Astrocyte of the spinal cord (primary cell): ENCODE measurements around the gene BRINP2.

ENCODE experiments used
- DNase-seq: peaks from one replicate; pipeline ENCODE4 v3.0.0; 2011; ENCODE audit warnings: low read depth, low spot score
- H3K4me3 ChIP-seq: 2 replicates; pipeline ENCODE4 v1.5.1; 2011; ENCODE audit warnings: low read depth, mild to moderate bottlenecking, low read length, moderate library complexity
- CTCF ChIP-seq: IDR thresholded peaks from 2 replicates; pipeline ENCODE4 v1.5.1; 2012; ENCODE audit warnings: low read depth, mild to moderate bottlenecking, low read length, inconsistent platforms
- in situ Hi-C: cut with HindIII; loops from 2 replicates; pipeline ENCODE4 v1.10.0; 2017; ENCODE audit warnings: low sequenced_read_pairs

BRINP2 gene

GRCh38 chr1:177275736-177276135, 105.0 kb downstream of the BRINP2 start:
- in situ Hi-C loops = no loop called here
- no peak for DNase-seq
- no peak for TF ChIP-seq CTCF
- H3K4me3 ChIP-seq = no peak overlapping the region

GRCh38 chr1:177278626-177279390, 108.0 kb downstream of the BRINP2 start:
- no peak for TF ChIP-seq CTCF
- no peak overlapping the region for H3K4me3 ChIP-seq
- in situ Hi-C loops = no loop called here
- DNase-seq = peak; percentile 29

GRCh38 chr1:177281901-177282300, 111.1 kb downstream of the BRINP2 start:
- DNase-seq = no peak
- in situ Hi-C loops = no loop called here
- TF ChIP-seq CTCF = no peak
- no peak overlapping the region for H3K4me3 ChIP-seq

- H3K4me3 ChIP-seq = no peak overlapping the region
- in situ Hi-C loops = no loop called here
- no peak for TF ChIP-seq CTCF
- no peak for DNase-seq
Observed at GRCh38 chr1:177282976-177283375, 112.2 kb downstream of the BRINP2 start.

GRCh38 chr1:177283380-177283779, 112.6 kb downstream of the BRINP2 start:
- no peak for DNase-seq
- no peak overlapping the region for H3K4me3 ChIP-seq
- in situ Hi-C loops = no loop called here
- TF ChIP-seq CTCF = no peak

- in situ Hi-C loops = no loop called here
- H3K4me3 ChIP-seq = no peak overlapping the region
- TF ChIP-seq CTCF = no peak
- peak; percentile 70 for DNase-seq
Observed at GRCh38 chr1:177286396-177286795, 115.6 kb downstream of the BRINP2 start.
